H9 (cell line): ENCODE results near the gene UGT1A5. TPM values are rescaled to one million over a fixed set of nuclear protein-coding genes. Genes with fewer than 3 reads are reported as not detected.

Source experiments
- DNase-seq: peaks from one replicate; pipeline ENCODE4 v3.0.0-alpha.2; 2017
- H2AFZ ChIP-seq: one replicate; pipeline ENCODE4 v1.6.1; 2013; ENCODE audit warnings: mild to moderate bottlenecking, low read length, control low read depth, moderate library complexity
- H2AK5ac ChIP-seq: 2 replicates; pipeline ENCODE4 v1.6.1; 2013; ENCODE audit warnings: low read length, control low read depth, mixed read lengths; ENCODE audit not compliant: insufficient read length
- H2BK120ac ChIP-seq: one replicate; pipeline ENCODE4 v1.6.1; 2013; ENCODE audit warnings: low read depth, mild to moderate bottlenecking, low read length, control low read depth, inconsistent platforms; ENCODE audit not compliant: poor library complexity, severe bottlenecking
- H2BK12ac ChIP-seq: 2 replicates; pipeline ENCODE4 v1.6.1; 2013; ENCODE audit warnings: low read length, control low read depth, mixed read lengths, low read depth; ENCODE audit not compliant: insufficient read length
- H2BK15ac ChIP-seq: 2 replicates; pipeline ENCODE4 v1.6.1; 2013; ENCODE audit warnings: low read depth, low read length, control low read depth
- H2BK20ac ChIP-seq: one replicate; pipeline ENCODE4 v1.6.1; 2013; ENCODE audit warnings: low read depth, mild to moderate bottlenecking, low read length, control low read depth, inconsistent platforms; ENCODE audit not compliant: poor library complexity, severe bottlenecking
- H2BK5ac ChIP-seq: 2 replicates; pipeline ENCODE4 v1.6.1; 2013; ENCODE audit warnings: low read length, control low read depth, mixed read lengths; ENCODE audit not compliant: insufficient read length
- H3K14ac ChIP-seq: 2 replicates; pipeline ENCODE4 v1.6.1; 2013; ENCODE audit warnings: low read length, control low read depth; ENCODE audit not compliant: insufficient read depth
- H3K18ac ChIP-seq: 2 replicates; pipeline ENCODE4 v1.6.1; 2013; ENCODE audit warnings: low read depth, mild to moderate bottlenecking, mixed read lengths, low read length, control low read depth; ENCODE audit not compliant: insufficient read length
- H3K23ac ChIP-seq: 2 replicates; pipeline ENCODE4 v1.6.1; 2013; ENCODE audit warnings: low read length, control low read depth, mixed read lengths, low read depth; ENCODE audit not compliant: insufficient read length
- H3K23me2 ChIP-seq: 2 replicates; pipeline ENCODE4 v1.6.1; 2013; ENCODE audit warnings: low read depth, mild to moderate bottlenecking, mixed read lengths, low read length, control low read depth; ENCODE audit not compliant: insufficient read length, poor library complexity, severe bottlenecking
- H3K27ac ChIP-seq: 2 replicates; pipeline ENCODE4 v1.5.1; 2013; ENCODE audit warnings: low read length, control low read depth, mixed read lengths, low read depth; ENCODE audit not compliant: insufficient read length
- H3K27me3 ChIP-seq: 2 replicates; pipeline ENCODE4 v1.6.1; 2013; ENCODE audit warnings: low read length, control low read depth, inconsistent platforms; ENCODE audit not compliant: insufficient read depth
- H3K4ac ChIP-seq: 2 replicates; pipeline ENCODE4 v1.6.1; 2013; ENCODE audit warnings: low read depth, mild to moderate bottlenecking, control low read depth, inconsistent platforms, low read length, moderate library complexity
- H3K4me1 ChIP-seq: 2 replicates; pipeline ENCODE4 v1.6.1; 2013; ENCODE audit warnings: low read length, control low read depth, inconsistent platforms; ENCODE audit not compliant: insufficient read depth
- H3K4me2 ChIP-seq: 2 replicates; pipeline ENCODE4 v1.6.1; 2013; ENCODE audit warnings: low read length, control low read depth, mixed read lengths; ENCODE audit not compliant: insufficient read length, insufficient read depth
- H3K56ac ChIP-seq: 2 replicates; pipeline ENCODE4 v1.6.1; 2013; ENCODE audit warnings: low read depth, mild to moderate bottlenecking, mixed read lengths, low read length, control low read depth; ENCODE audit not compliant: insufficient read length
- H3K79me1 ChIP-seq: 2 replicates; pipeline ENCODE4 v1.6.1; 2013; ENCODE audit warnings: low read depth, mild to moderate bottlenecking, moderate library complexity, low read length, control low read depth, inconsistent platforms; ENCODE audit not compliant: insufficient read depth, poor library complexity, severe bottlenecking
- H3K79me2 ChIP-seq: 2 replicates; pipeline ENCODE4 v1.6.1; 2013; ENCODE audit warnings: low read length, control low read depth, inconsistent platforms; ENCODE audit not compliant: insufficient read depth
- H3K9ac ChIP-seq: 2 replicates; pipeline ENCODE4 v1.6.1; 2013; ENCODE audit warnings: low read length, control low read depth, mixed read lengths; ENCODE audit not compliant: insufficient read length; ENCODE audit errors: extremely low read depth
- H3K9me3 ChIP-seq: one replicate; pipeline ENCODE4 v1.6.1; 2013; ENCODE audit warnings: low read depth, low read length, inconsistent platforms; ENCODE audit not compliant: control insufficient read depth
- H3T11ph ChIP-seq: one replicate; pipeline ENCODE4 v1.6.1; 2013; ENCODE audit warnings: mild to moderate bottlenecking, low read length, control low read depth, inconsistent platforms
- H4K20me1 ChIP-seq: one replicate; pipeline ENCODE4 v1.6.1; 2013; ENCODE audit not compliant: control insufficient read depth, insufficient read length, insufficient read depth
- H4K5ac ChIP-seq: 2 replicates; pipeline ENCODE4 v1.6.1; 2013; ENCODE audit warnings: low read depth, mild to moderate bottlenecking, mixed read lengths, low read length, control low read depth; ENCODE audit not compliant: insufficient read length
- H4K8ac ChIP-seq: replicated peaks from 2 replicates; pipeline ENCODE4 v1.6.1; 2013; ENCODE audit warnings: low read length, control low read depth, mixed read lengths, low read depth; ENCODE audit not compliant: insufficient read length
- H4K91ac ChIP-seq: 2 replicates; pipeline ENCODE4 v1.6.1; 2013; ENCODE audit warnings: low read depth, mild to moderate bottlenecking, moderate library complexity, mixed read lengths, low read length, control low read depth; ENCODE audit not compliant: insufficient read length
- H3K27ac Mint-ChIP-seq, 3 experiments: 2 replicates in 2 of 3; 3 replicates in 1 of 3; pipeline ENCODE4 v1.8.0; 2020 to 2021; ENCODE audit warnings: mixed read lengths in 3 of 3, mild to moderate bottlenecking in 1 of 3, moderate library complexity in 1 of 3
- H3K27me3 Mint-ChIP-seq: 2 replicates; pipeline ENCODE4 v1.8.0; 2021; ENCODE audit warnings: low read depth, mild to moderate bottlenecking, moderate library complexity, mixed read lengths
- H3K36me3 Mint-ChIP-seq, 3 experiments: 2 replicates in 2 of 3; 3 replicates in 1 of 3; pipeline ENCODE4 v1.8.0; 2020 to 2021; ENCODE audit warnings: low read depth in 3 of 3, mixed read lengths in 3 of 3; ENCODE audit not compliant: insufficient read depth in 1 of 3
- H3K4me1 Mint-ChIP-seq, 2 experiments: 2 replicates each; pipeline ENCODE4 v1.8.0; 2020; ENCODE audit warnings: mixed read lengths in 2 of 2
- H3K4me3 Mint-ChIP-seq, 2 experiments: 2 replicates in 1 of 2; 3 replicates in 1 of 2; pipeline ENCODE4 v1.8.0; 2020 to 2021; ENCODE audit warnings: mild to moderate bottlenecking in 2 of 2, mixed read lengths in 2 of 2, moderate library complexity in 1 of 2
- H3K9me3 Mint-ChIP-seq, 2 experiments: 2 replicates in 1 of 2; 3 replicates in 1 of 2; pipeline ENCODE4 v1.8.0; 2020; ENCODE audit warnings: mild to moderate bottlenecking in 2 of 2, mixed read lengths in 2 of 2, moderate library complexity in 1 of 2
- CTCF ChIP-seq: fragments of 200-600 bp; sonication (generic); conservative IDR thresholded peaks from 3 replicates; pipeline ENCODE4 v1.8.0; 2021; ENCODE audit warnings: antibody characterized with exemption, mild to moderate bottlenecking
- total RNA-seq: library from RNA; stranded (reverse); gene quantifications from 2 replicates; pipeline ENCODE4 v1.2.1, GENCODE V29; 2021

UGT1A5 gene
- total RNA-seq, 1 experiment from 2014 or later: not detected

GRCh38 chr2:233758141-233758540 is 45.4 kb downstream of the UGT1A5 start:
- Mint-ChIP-seq H3K4me1 (peaks cover 0 to 1% of the 10 kb centered on the region in 2 experiments; a peak in 3 of 4 replicates), H3K27ac (no peak overlapping the region), H3K36me3 (no peaks in the 10 kb centered on the region), H3K27me3 (peaks cover 5% of the 10 kb centered on the region), H3K4me3 (no peak overlapping the region), H3K9me3 (peaks cover 2 to 3% of the 10 kb centered on the region in 2 experiments; a peak in 4 of 5 replicates)
- Histone ChIP-seq H3K4me2 (no peak overlapping the region), H2BK15ac (no peak overlapping the region), H3K27me3 (no peaks in the 10 kb centered on the region), H3K4me1 (no peaks in the 10 kb centered on the region), H3K79me1 (no peaks in the 10 kb centered on the region), H2AK5ac (no peak overlapping the region), H3K14ac (no peak overlapping the region), H3K79me2 (no peaks in the 10 kb centered on the region), H4K8ac (no peak overlapping the region), H4K20me1 (no peaks in the 10 kb centered on the region), H3K27ac (no peak overlapping the region), H2BK5ac (no peak overlapping the region), H3K23ac (no peak overlapping the region), H4K91ac (no peak overlapping the region), H3K18ac (no peak overlapping the region), H2BK12ac (no peak overlapping the region), H2AFZ (no peak overlapping the region), H3K23me2 (no peaks in the 10 kb centered on the region), H3K9ac (no peak overlapping the region), H3T11ph (no peak overlapping the region), H2BK120ac (no peak overlapping the region), H3K9me3 (no peaks in the 10 kb centered on the region), H4K5ac (no peak overlapping the region), H2BK20ac (no peak overlapping the region), H3K56ac (no peak overlapping the region), H3K4ac (no peak overlapping the region)
- TF ChIP-seq CTCF: no peak
- DNase-seq: no peak
